Measurements from ENCODE around the gene BCORL1. TPM values are rescaled to one million over a fixed set of nuclear protein-coding genes. Genes with fewer than 3 reads are reported as not detected.

The BCORL1 gene
- total and polyA plus RNA-seq, 2 of the 8 experiments (the other 6 are each of a cell fraction or from before 2014, with no cell fraction given), result 1.4 to 6.2 TPM

DNA sequence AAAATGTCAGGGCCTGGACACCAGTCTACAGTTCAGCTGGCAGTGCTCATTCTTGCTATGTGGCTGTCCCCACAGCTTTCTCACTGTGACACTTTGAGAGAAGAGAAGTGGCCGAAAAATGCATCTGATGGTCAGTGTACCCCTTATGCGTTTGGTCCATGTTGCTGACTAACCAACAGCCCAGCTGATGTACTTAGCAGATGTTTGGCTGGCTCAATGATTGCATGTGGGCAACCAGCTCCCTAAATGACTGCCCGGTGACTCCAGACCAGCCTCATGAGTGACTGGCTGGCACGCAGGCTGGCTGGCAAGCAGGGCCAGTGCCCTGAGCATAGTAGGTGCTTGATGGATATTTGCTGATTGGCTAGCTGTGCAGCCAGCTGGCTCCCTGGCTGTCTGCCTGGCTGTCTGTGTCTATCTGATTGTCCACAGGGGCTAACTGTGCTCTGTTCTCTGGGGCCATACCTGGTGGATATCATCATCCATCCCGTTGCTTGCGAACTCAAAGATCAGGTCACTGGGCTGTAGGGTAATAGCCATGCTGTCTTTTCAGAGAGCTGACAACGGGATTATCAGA is 98.4 kb downstream of the BCORL1 start:
- H2AFZ ChIP-seq (ENCODE audit: low read length), result no peak overlapping the region
- H3K56ac ChIP-seq (replicated peaks; ENCODE audit: insufficient read length, low read depth, low read length), result no peak overlapping the region
- H3K79me1 ChIP-seq (ENCODE audit: low read depth, low read length), result no peaks in the 10 kb centered on the region
- no peak overlapping the region for H3K18ac ChIP-seq (ENCODE audit: extremely low read depth, low read length)
- H2BK15ac ChIP-seq (ENCODE audit: low read length), result no peak overlapping the region
- no peak overlapping the region for H2BK20ac ChIP-seq (ENCODE audit: low read length)
- no peak overlapping the region for H2BK5ac ChIP-seq (ENCODE audit: low read depth, low read length)
- no peak overlapping the region for H3K23ac ChIP-seq (ENCODE audit: insufficient read length)
- no peak overlapping the region for H2BK12ac ChIP-seq (ENCODE audit: low read depth, low read length)
- FAIRE-seq (no peak), DNase-seq (ENCODE audit: low read depth in 1 of 2, low spot score in 2 of 2) (no peak)
- CTCF ChIA-PET (ENCODE audit: partially characterized antibody), result interaction anchor here (0.7 to 4.1 kb wide), 20 partner anchors 12 to 480 kb away, joined by 3 to 36 read pairs (median 4); partner anchors contain the start of genes ELF4 and RAB33A
- H3K4ac ChIP-seq (replicated peaks; ENCODE audit: insufficient read length, low read depth, low read length), result no peak overlapping the region
- H3K4me3 ChIP-seq (ENCODE audit: extremely low read depth in 1 of 4, insufficient read depth in 2 of 4, low read depth in 3 of 4, low read length in 4 of 4), result no peak overlapping the region
- H3K23me2 ChIP-seq (ENCODE audit: low read depth, low read length), result no peaks in the 10 kb centered on the region
- no peak overlapping the region for H4K8ac ChIP-seq (ENCODE audit: extremely low read depth, insufficient read depth, low read length)
- no peaks in the 10 kb centered on the region for H4K20me1 ChIP-seq (replicated peaks in 1 of 2; ENCODE audit: control insufficient read depth in 1 of 2, insufficient read depth in 2 of 2, low read length in 2 of 2)
- no peaks in the 10 kb centered on the region for H3K36me3 ChIP-seq (ENCODE audit: control insufficient read depth in 2 of 4, insufficient read depth in 4 of 4, low read length in 3 of 4)
- H3K9ac ChIP-seq (replicated peaks in 1 of 4; ENCODE audit: extremely low read depth in 1 of 4, low read depth in 3 of 4, low read length in 3 of 4), result no peak overlapping the region
- no peak overlapping the region for H3K27ac ChIP-seq (ENCODE audit: low read depth, low read length)
- H3K4me1 ChIP-seq (replicated peaks in 1 of 4; ENCODE audit: control insufficient read depth in 3 of 4, insufficient read depth in 4 of 4, low read length in 3 of 4), result peaks cover 0 to 22% (median 5%) of the 10 kb centered on the region in 4 experiments; a peak in 5 of 7 replicates
- 87% methylated on average over 3 of the region's 7 CpGs; no CpG with 5 or more reads in 1 of the 2 experiments for WGBS, 2 experiments (ENCODE audit: extremely low coverage in 1 of 2, insufficient coverage in 1 of 2, insufficient read length in 1 of 2, insufficient replicate concordance in 2 of 2, low coverage in 1 of 2, low lambda C conversion rate in 2 of 2, missing lambda C conversion rate in 1 of 2)
- H3K4me2 ChIP-seq (ENCODE audit: insufficient read depth in 1 of 2, low read depth in 2 of 2, low read length in 2 of 2), result no peak overlapping the region
- H4K5ac ChIP-seq (ENCODE audit: insufficient read length, low read depth, low read length), result no peak overlapping the region
- H3K79me2 ChIP-seq (ENCODE audit: control insufficient read depth in 1 of 2, insufficient read depth in 2 of 2, low read length in 2 of 2), result no peaks in the 10 kb centered on the region
- H3K14ac ChIP-seq (ENCODE audit: insufficient read length), result no peak overlapping the region
- no peaks in the 10 kb centered on the region for H3K9me3 ChIP-seq (ENCODE audit: insufficient read depth in 2 of 2, low read depth in 1 of 2, low read length in 1 of 2)
- H3K27me3 ChIP-seq (replicated peaks in 1 of 4; ENCODE audit: control insufficient read depth in 3 of 4, extremely low read depth in 1 of 4, insufficient read depth in 3 of 4, low read length in 3 of 4), result no peaks in the 10 kb centered on the region
- no peak overlapping the region for H2AK5ac ChIP-seq (ENCODE audit: low read depth, low read length)
- TF ChIP-seq SIRT6 (IDR thresholded peaks at IDR 0.05; ENCODE audit: low read length), result no peak
- POLR2A ChIA-PET (ENCODE audit: partially characterized antibody), result interaction anchor here (0.7 to 1.1 kb wide), 2 partner anchors 17 to 41 kb away, joined by 3 read pairs; no protein-coding TSS in a partner anchor
- no peak overlapping the region for H2BK120ac ChIP-seq (replicated peaks; ENCODE audit: low read depth, low read length)
- H4K91ac ChIP-seq (replicated peaks; ENCODE audit: insufficient read length, low read length), result no peak overlapping the region
